B cell (primary cell): ENCODE results near the gene GRIN3A. TPM values are rescaled to one million over a fixed set of nuclear protein-coding genes. Genes with fewer than 3 reads are reported as not detected.

Experiments
- ATAC-seq: fragments of 200-7000 bp; cut with Tn5 transposase; one replicate; pipeline ENCODE4 v1.10.0; 2021; ENCODE audit warnings: low read depth, mild to moderate bottlenecking, moderate number of reproducible peaks, moderate library complexity
- CTCF ChIA-PET: fragments of 350-600 bp; sonication (Branson Sonifier 250); formaldehyde crosslinking; loops from one replicate; lab custom pipeline; 2021; ENCODE audit warnings: antibody characterized with exemption, inconsistent platforms; lab: Charles Lee
- POLR2A ChIA-PET: fragments of 350-600 bp; sonication (Branson Sonifier 250); formaldehyde crosslinking; loops from one replicate; lab custom pipeline; 2021; ENCODE audit warnings: antibody characterized with exemption; lab: Charles Lee
- DNase-seq: peaks from one replicate; pipeline ENCODE4 v3.0.0; 2013
- H2AFZ ChIP-seq: 2 replicates; pipeline ENCODE4 v1.6.1; 2012; ENCODE audit warnings: mild to moderate bottlenecking, low read depth, low read length; ENCODE audit not compliant: insufficient read depth, poor library complexity, severe bottlenecking
- H3K27ac ChIP-seq, 2 donors: 1 replicate in 1 of 2; 2 replicates in 1 of 2; pipeline ENCODE4 v1.5.1; 2012 to 2013; ENCODE audit warnings: low read length in 2 of 2, mild to moderate bottlenecking in 2 of 2, moderate library complexity in 1 of 2
- H3K27me3 ChIP-seq, 4 experiments: fragments of 200-600 bp in 1 of 4; sonication (generic) in 1 of 4; replicated peaks in 1 of 4; 1 replicate in 2 of 4; 2 replicates in 2 of 4; pipeline versions ENCODE4 v1.6.1 to v1.7.0; 2013 to 2016; ENCODE audit warnings: low read length in 3 of 4, mild to moderate bottlenecking in 2 of 4, mixed read lengths in 1 of 4, moderate library complexity in 1 of 4; ENCODE audit not compliant: insufficient read depth in 4 of 4, control insufficient read depth in 3 of 4; ENCODE audit errors: control extremely low read depth in 1 of 4
- H3K36me3 ChIP-seq, 2 experiments: replicated peaks in 1 of 2; 1 replicate in 1 of 2; 2 replicates in 1 of 2; pipeline versions ENCODE4 v1.6.1 to v1.7.1; 2013; ENCODE audit warnings: low read length in 1 of 2; ENCODE audit not compliant: insufficient read depth in 2 of 2, control insufficient read depth in 1 of 2; ENCODE audit errors: control extremely low read depth in 1 of 2, extremely low read depth in 1 of 2
- H3K4me1 ChIP-seq, 2 donors: fragments of 200-600 bp in 1 of 2; sonication (generic) in 1 of 2; 1 replicate in 1 of 2; 2 replicates in 1 of 2; pipeline versions ENCODE4 v1.5.1 to v1.6.1; 2013 to 2017; ENCODE audit warnings: low read length in 2 of 2; ENCODE audit not compliant: control insufficient read depth in 2 of 2, insufficient read depth in 2 of 2
- H3K4me2 ChIP-seq: replicated peaks from 2 replicates; pipeline ENCODE3; 2012; ENCODE audit warnings: mild to moderate bottlenecking, low read depth, low read length; ENCODE audit not compliant: poor library complexity, severe bottlenecking
- H3K4me3 ChIP-seq, 5 experiments: fragments of 200-600 bp in 1 of 5; sonication (generic) in 1 of 5; 1 replicate in 3 of 5; 2 replicates in 2 of 5; pipeline versions ENCODE4 v1.5.1 to v1.7.0; 2011 to 2016; ENCODE audit warnings: low read length in 4 of 5, mild to moderate bottlenecking in 4 of 5, low read depth in 2 of 5, control low read depth in 1 of 5, moderate library complexity in 1 of 5; ENCODE audit not compliant: insufficient read depth in 1 of 5; ENCODE audit errors: control extremely low read depth in 1 of 5, extremely low read depth in 1 of 5
- H3K79me2 ChIP-seq: fragments of 200-600 bp; sonication (generic); one replicate; pipeline ENCODE4 v1.6.0; 2016; ENCODE audit warnings: low read length; ENCODE audit not compliant: control insufficient read depth, insufficient read depth
- H3K9ac ChIP-seq: fragments of 200-600 bp; sonication (generic); 2 replicates; pipeline ENCODE4 v1.6.1; 2017; ENCODE audit warnings: mild to moderate bottlenecking, low read length, moderate library complexity
- H3K9me3 ChIP-seq, 3 donors: one replicate each; pipeline versions ENCODE4 v1.6.1 to v1.7.1; 2013; ENCODE audit warnings: low read length in 2 of 3; ENCODE audit not compliant: control insufficient read depth in 2 of 3, insufficient read depth in 1 of 3; ENCODE audit errors: control extremely low read depth in 1 of 3
- H4K20me1 ChIP-seq: 2 replicates; pipeline ENCODE4 v1.6.0; 2012; ENCODE audit warnings: mild to moderate bottlenecking, low read length; ENCODE audit not compliant: insufficient read depth, control insufficient read depth, poor library complexity, severe bottlenecking
- H3K27ac Mint-ChIP-seq: one replicate; pipeline ENCODE4 v1.8.0; 2021; ENCODE audit warnings: mixed read lengths
- H3K27me3 Mint-ChIP-seq: one replicate; pipeline ENCODE4 v1.8.0; 2021; ENCODE audit warnings: mixed read lengths
- H3K4me1 Mint-ChIP-seq: one replicate; pipeline ENCODE4 v1.8.0; 2021; ENCODE audit warnings: mixed read lengths
- H3K4me3 Mint-ChIP-seq: one replicate; pipeline ENCODE4 v1.8.0; 2021; ENCODE audit warnings: mixed read lengths
- H3K9me3 Mint-ChIP-seq: one replicate; pipeline ENCODE4 v1.8.0; 2022; ENCODE audit warnings: mixed read lengths; ENCODE audit not compliant: insufficient read depth
- CTCF ChIP-seq: fragments of 200-600 bp; IDR thresholded peaks from one replicate; pipeline ENCODE4 v1.8.0; 2022; ENCODE audit warnings: antibody characterized with exemption, mild to moderate bottlenecking
- EZH2 ChIP-seq: IDR thresholded peaks from 2 replicates; pipeline ENCODE4 v1.6.1; 2012; ENCODE audit warnings: borderline replicate concordance, low read depth, mild to moderate bottlenecking, moderate library complexity, low read length; ENCODE audit not compliant: insufficient read depth, poor library complexity, severe bottlenecking
- WGBS: methylation state at CpG from one replicate; pipeline ENCODE4 v1.1.5; 2013; ENCODE audit warnings: missing lambda C conversion rate; ENCODE audit not compliant: insufficient coverage; 5-methylcytosine and 5-hydroxymethylcytosine counted together
- intact Hi-C: fragments of 100-400 bp; cut with micrococcal nuclease; formaldehyde crosslinking; loops from one replicate; pipeline ENCODE4 v1.10.0; 2022
- polyA plus RNA-seq: library from polyadenylated mRNA; depleted of rRNA; stranded (reverse); fragments of >200 nt; gene quantifications from 2 replicates; pipeline ENCODE4 v1.2.3, GENCODE V29; 2012
- total RNA-seq, 2 donors: library from RNA; stranded (reverse); fragments of 120-200 nt in 1 of 2; gene quantifications; 1 replicate in 1 of 2; 2 replicates in 1 of 2; pipeline versions ENCODE4 v1.2.3 to v1.2.4, GENCODE V29; 2013 to 2022

GRIN3A gene
- total and polyA plus RNA-seq, 2 donors (not counting 1 experiment from before 2014, with no cell fraction given): not detected

GRCh38 chr9:101677861-101678260 is 60.6 kb downstream of the GRIN3A start:
- POLR2A ChIA-PET: no interaction called here
- intact Hi-C loops: no loop called here
- H4K20me1 ChIP-seq: no peaks in the 10 kb centered on the region
- no peak for DNase-seq
- no peak for TF ChIP-seq CTCF
- TF ChIP-seq EZH2: no peak
- Mint-ChIP-seq H3K4me1 (no peaks in the 10 kb centered on the region), H3K27me3 (peaks cover 3% of the 10 kb centered on the region), H3K4me3 (no peak overlapping the region), H3K27ac (no peak overlapping the region), H3K9me3 (no peaks in the 10 kb centered on the region)
- no peak overlapping the region for H3K4me2 ChIP-seq
- H3K79me2 ChIP-seq: no peaks in the 10 kb centered on the region
- peaks cover 0 to 3% (median 0%) of the 10 kb centered on the region in 4 experiments for H3K27me3 ChIP-seq
- no peak overlapping the region for H3K9ac ChIP-seq
- ATAC-seq: no peak
- no peaks in the 10 kb centered on the region for H3K9me3 ChIP-seq
- H3K4me3 ChIP-seq: no peak overlapping the region
- H3K36me3 ChIP-seq: no peaks in the 10 kb centered on the region
- no peak overlapping the region for H3K27ac ChIP-seq
- no peak overlapping the region for H2AFZ ChIP-seq
- CTCF ChIA-PET: interaction anchor here (0.7 kb wide), 1 partner anchor 80 kb away, joined by 3 read pairs; no protein-coding TSS in a partner anchor
- H3K4me1 ChIP-seq: no peaks in the 10 kb centered on the region

- Mint-ChIP-seq H3K27me3 (peaks cover 3% of the 10 kb centered on the region), H3K4me3 (no peak overlapping the region), H3K27ac (no peak overlapping the region), H3K4me1 (no peaks in the 10 kb centered on the region), H3K9me3 (no peaks in the 10 kb centered on the region)
- H4K20me1 ChIP-seq: no peaks in the 10 kb centered on the region
- WGBS: no CpG with 5 or more reads among the region's 1 CpG
- H3K4me2 ChIP-seq: no peak overlapping the region
- no peak for TF ChIP-seq EZH2
- TF ChIP-seq CTCF: no peak
- no peaks in the 10 kb centered on the region for H3K9me3 ChIP-seq
- no peaks in the 10 kb centered on the region for H3K36me3 ChIP-seq
- no peaks in the 10 kb centered on the region for H3K4me1 ChIP-seq
- intact Hi-C loops: no loop called here
- POLR2A ChIA-PET: no interaction called here
- no peak overlapping the region for H3K9ac ChIP-seq
- H3K27ac ChIP-seq: no peak overlapping the region
- H3K79me2 ChIP-seq: no peaks in the 10 kb centered on the region
- H2AFZ ChIP-seq: no peak overlapping the region
- CTCF ChIA-PET: no interaction called here
- peaks cover 0 to 3% (median 0%) of the 10 kb centered on the region in 4 experiments for H3K27me3 ChIP-seq
- DNase-seq (no peak), ATAC-seq (no peak)
- no peak overlapping the region for H3K4me3 ChIP-seq
Observed at GRCh38 chr9:101675341-101675740, 63.1 kb downstream of the GRIN3A start.
